ENCODE measurements around the gene SCOC. TPM values are rescaled to one million over a fixed set of nuclear protein-coding genes. Genes with fewer than 3 reads are reported as not detected.

Gene SCOC
- total RNA-seq, 4 donors from 2014 or later, result 21.5 to 36.6 (median 30.6) TPM

GRCh38 chr4:140349816-140350215, 23.6 kb upstream of the SCOC start:
- no peaks in the 10 kb centered on the region for H3K27me3 ChIP-seq
- no peaks in the 10 kb centered on the region for H3K9me3 ChIP-seq
- H3K4me1 ChIP-seq, result no peaks in the 10 kb centered on the region
- ATAC-seq (no peak), DNase-seq (no peak)
- in situ Hi-C loops (cut with MboI; ENCODE audit: low sequenced_read_pairs in 4 of 4) (loop anchor here in 2 of 4 donors (25.0 kb wide), 2 partner anchors 512 to 613 kb away; no protein-coding TSS in a partner anchor), intact Hi-C loops (cut with DNase I; ENCODE audit: low total_unique reads) (no loop called here)
- no peak overlapping the region for H3K4me3 ChIP-seq
- no peaks in the 10 kb centered on the region for H3K36me3 ChIP-seq
- H3K27ac ChIP-seq, result no peak overlapping the region
- TF ChIP-seq POLR2A (IDR thresholded peaks at IDR 0.05), result no peak
- TF ChIP-seq, protein P1, sequence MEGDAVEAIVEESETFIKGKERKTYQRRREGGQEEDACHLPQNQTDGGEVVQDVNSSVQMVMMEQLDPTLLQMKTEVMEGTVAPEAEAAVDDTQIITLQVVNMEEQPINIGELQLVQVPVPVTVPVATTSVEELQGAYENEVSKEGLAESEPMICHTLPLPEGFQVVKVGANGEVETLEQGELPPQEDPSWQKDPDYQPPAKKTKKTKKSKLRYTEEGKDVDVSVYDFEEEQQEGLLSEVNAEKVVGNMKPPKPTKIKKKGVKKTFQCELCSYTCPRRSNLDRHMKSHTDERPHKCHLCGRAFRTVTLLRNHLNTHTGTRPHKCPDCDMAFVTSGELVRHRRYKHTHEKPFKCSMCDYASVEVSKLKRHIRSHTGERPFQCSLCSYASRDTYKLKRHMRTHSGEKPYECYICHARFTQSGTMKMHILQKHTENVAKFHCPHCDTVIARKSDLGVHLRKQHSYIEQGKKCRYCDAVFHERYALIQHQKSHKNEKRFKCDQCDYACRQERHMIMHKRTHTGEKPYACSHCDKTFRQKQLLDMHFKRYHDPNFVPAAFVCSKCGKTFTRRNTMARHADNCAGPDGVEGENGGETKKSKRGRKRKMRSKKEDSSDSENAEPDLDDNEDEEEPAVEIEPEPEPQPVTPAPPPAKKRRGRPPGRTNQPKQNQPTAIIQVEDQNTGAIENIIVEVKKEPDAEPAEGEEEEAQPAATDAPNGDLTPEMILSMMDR (IDR thresholded peaks at IDR 0.05 in 4 of 5, conservative IDR thresholded peaks at IDR 0.05 in 1 of 5), result no peak

- H3K4me3 ChIP-seq, result no peak overlapping the region
- intact Hi-C loops (cut with DNase I; ENCODE audit: low total_unique reads) (no loop called here), in situ Hi-C loops (cut with MboI; ENCODE audit: low sequenced_read_pairs in 4 of 4) (loop anchor here in 2 of 4 donors (25.0 kb wide), 2 partner anchors 511 to 614 kb away; no protein-coding TSS in a partner anchor)
- no peaks in the 10 kb centered on the region for H3K36me3 ChIP-seq
- DNase-seq (no peak), ATAC-seq (no peak)
- H3K9me3 ChIP-seq, result no peaks in the 10 kb centered on the region
- TF ChIP-seq POLR2A (IDR thresholded peaks at IDR 0.05), result no peak
- no peak overlapping the region for H3K27ac ChIP-seq
- no peaks in the 10 kb centered on the region for H3K27me3 ChIP-seq
- H3K4me1 ChIP-seq, result no peaks in the 10 kb centered on the region
These were observed 22.1 kb upstream of the SCOC start for GRCh38 chr4:140351093-140352075.

DNA sequence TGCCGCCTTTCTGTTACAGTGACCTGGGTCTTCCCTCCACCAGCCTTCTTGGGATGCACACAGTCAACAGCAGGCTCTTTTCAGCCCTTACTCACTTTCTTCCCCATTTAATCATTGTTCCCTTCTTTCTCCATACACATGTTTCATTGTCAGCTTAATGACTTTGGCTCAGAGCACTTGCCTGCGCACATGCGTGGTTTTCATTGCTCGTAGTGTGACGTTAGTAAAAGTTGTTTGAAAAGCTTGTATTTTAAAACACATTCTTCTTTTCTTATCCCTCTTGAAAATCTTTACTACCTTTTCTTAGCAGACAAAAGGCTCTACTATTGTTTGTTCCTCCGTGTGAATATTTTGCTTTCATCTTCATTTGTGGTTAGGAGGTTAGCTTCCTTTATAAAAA, 19.7 kb upstream of the SCOC start:
- Histone ChIP-seq H3K27me3 (no peaks in the 10 kb centered on the region), H3K27ac (no peak overlapping the region), H3K4me3 (no peak overlapping the region), H3K9me3 (no peaks in the 10 kb centered on the region), H3K36me3 (no peaks in the 10 kb centered on the region), H3K4me1 (no peaks in the 10 kb centered on the region)
- in situ Hi-C loops (cut with MboI; ENCODE audit: low sequenced_read_pairs in 4 of 4), result loop anchor here in 2 of 4 donors (25.0 kb wide), 2 partner anchors 509 to 616 kb away; no protein-coding TSS in a partner anchor
- intact Hi-C loops (cut with DNase I; ENCODE audit: low total_unique reads), result no loop called here
- DNase-seq, result no peak
- no peak for TF ChIP-seq POLR2A (IDR thresholded peaks at IDR 0.05)
- TF ChIP-seq, protein P1 (IDR thresholded peaks at IDR 0.05 in 4 of 5, conservative IDR thresholded peaks at IDR 0.05 in 1 of 5), result no peak
- no peak for ATAC-seq

- no peak overlapping the region for H3K27ac ChIP-seq
- DNase-seq (no peak), ATAC-seq (no peak)
- no peaks in the 10 kb centered on the region for H3K36me3 ChIP-seq
- no peaks in the 10 kb centered on the region for H3K9me3 ChIP-seq
- intact Hi-C loops (cut with DNase I; ENCODE audit: low total_unique reads), result no loop called here
- H3K27me3 ChIP-seq, result no peaks in the 10 kb centered on the region
- in situ Hi-C loops (cut with MboI; ENCODE audit: low sequenced_read_pairs in 4 of 4), result loop anchor here in 2 of 4 donors (25.0 kb wide), 2 partner anchors 507 to 618 kb away; no protein-coding TSS in a partner anchor
- no peaks in the 10 kb centered on the region for H3K4me1 ChIP-seq
- TF ChIP-seq, protein P1 (IDR thresholded peaks at IDR 0.05 in 4 of 5, conservative IDR thresholded peaks at IDR 0.05 in 1 of 5), result no peak
- TF ChIP-seq POLR2A (IDR thresholded peaks at IDR 0.05), result no peak
- no peak overlapping the region for H3K4me3 ChIP-seq
These were observed 18.2 kb upstream of the SCOC start for GRCh38 chr4:140355288-140355687.

- no peak for DNase-seq
- in situ Hi-C loops (cut with MboI; ENCODE audit: low sequenced_read_pairs in 4 of 4), result loop anchor here in 2 of 4 donors (25.0 kb wide), 2 partner anchors 504 to 621 kb away; no protein-coding TSS in a partner anchor
- Histone ChIP-seq H3K9me3 (no peaks in the 10 kb centered on the region), H3K4me1 (no peaks in the 10 kb centered on the region), H3K27ac (no peak overlapping the region), H3K27me3 (no peaks in the 10 kb centered on the region), H3K36me3 (no peaks in the 10 kb centered on the region), H3K4me3 (no peak overlapping the region)
- intact Hi-C loops (cut with DNase I; ENCODE audit: low total_unique reads), result no loop called here
- ATAC-seq, result no peak
- TF ChIP-seq POLR2A (IDR thresholded peaks at IDR 0.05), result no peak
- TF ChIP-seq, protein P1 (IDR thresholded peaks at IDR 0.05 in 4 of 5, conservative IDR thresholded peaks at IDR 0.05 in 1 of 5), result no peak
These were observed 15.6 kb upstream of the SCOC start for GRCh38 chr4:140357868-140358267.
